NCI-H1105 (cell line): ENCODE measurements around the gene TCHP.
"Not testable (repeated sequence)": the region's sequence is repeated elsewhere in the genome, so short reads cannot be mapped to it uniquely, and the experiment has no call there.

Experiments used
- DNase-seq: peaks from one replicate; lab custom pipeline; 2025; lab: John Stamatoyannopoulos, UW

The TCHP gene, protein sequence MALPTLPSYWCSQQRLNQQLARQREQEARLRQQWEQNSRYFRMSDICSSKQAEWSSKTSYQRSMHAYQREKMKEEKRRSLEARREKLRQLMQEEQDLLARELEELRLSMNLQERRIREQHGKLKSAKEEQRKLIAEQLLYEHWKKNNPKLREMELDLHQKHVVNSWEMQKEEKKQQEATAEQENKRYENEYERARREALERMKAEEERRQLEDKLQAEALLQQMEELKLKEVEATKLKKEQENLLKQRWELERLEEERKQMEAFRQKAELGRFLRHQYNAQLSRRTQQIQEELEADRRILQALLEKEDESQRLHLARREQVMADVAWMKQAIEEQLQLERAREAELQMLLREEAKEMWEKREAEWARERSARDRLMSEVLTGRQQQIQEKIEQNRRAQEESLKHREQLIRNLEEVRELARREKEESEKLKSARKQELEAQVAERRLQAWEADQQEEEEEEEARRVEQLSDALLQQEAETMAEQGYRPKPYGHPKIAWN

DNA sequence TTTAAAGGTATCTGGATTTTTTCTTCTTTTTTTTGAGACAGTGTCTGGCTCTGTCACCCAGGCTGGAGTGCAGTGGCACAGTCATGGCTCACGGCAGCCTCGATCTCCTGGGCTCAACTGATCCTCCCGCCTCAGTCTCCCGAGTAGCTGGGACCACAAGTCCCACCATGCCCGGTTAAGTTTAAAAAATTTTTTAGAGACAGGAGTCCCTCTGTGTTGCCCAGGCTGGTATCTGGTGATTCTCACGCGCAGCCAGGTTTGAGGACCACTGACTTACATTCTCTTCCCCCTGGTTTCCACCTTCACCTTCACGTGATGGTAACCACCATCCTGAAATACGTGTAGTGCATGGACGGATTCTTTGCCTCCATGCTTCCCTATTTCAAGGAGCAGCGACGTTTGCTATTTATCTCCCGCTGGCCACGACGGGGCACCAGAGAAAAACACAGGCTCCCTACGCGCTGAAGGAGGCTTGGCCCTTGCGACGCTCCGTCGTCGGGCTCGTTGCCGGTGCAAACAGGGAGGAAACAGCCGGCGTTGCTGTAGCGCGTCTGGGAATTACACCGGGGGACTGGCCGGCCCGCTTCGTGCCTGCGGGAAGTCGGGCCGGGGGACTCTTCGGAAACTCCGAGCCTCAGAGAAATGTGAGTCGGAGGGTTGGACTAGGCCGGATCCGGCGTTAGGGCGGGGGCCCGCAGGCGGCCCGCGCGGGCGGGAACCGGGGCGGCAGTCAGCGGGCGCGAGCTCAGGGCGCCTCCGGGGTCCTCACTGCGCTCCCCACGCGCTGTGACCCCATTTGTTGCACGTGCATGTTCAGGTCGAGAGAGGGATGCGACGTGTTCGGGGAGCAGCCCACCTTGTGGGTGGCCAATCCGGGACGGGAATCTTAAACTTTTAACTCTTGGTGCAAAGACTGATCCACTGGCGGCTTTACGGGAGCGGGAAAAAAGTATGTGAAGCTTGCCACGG lies at the start of gene TCHP:
Gene TCHP, plus strand, starts transcription at position 492 of the 969 bp plus-strand sequence. CDS start 2,753 bp downstream, outside the sequence.
- peak; percentile 82 for DNase-seq

DNA sequence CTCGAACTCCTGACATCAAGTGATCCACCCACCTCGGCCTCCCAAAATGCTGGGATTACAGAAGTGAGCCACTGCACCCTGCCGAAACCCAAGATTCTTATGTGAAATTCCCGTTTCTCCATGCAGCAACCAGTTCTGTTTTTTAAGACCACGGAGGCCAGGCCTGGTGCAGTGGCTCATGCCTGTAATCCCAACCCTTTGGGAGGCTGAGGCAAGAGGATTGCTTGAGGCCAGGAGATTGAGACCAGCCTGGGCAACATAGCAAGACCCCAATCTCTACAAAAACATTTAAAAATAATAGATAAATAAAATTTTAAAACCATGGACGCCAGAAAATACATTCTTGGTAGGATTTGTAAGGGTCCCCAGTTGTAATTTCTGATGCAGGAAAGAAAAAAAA lies 49.6 kb upstream of the TCHP start:
- not testable (repeated sequence) for DNase-seq

DNA sequence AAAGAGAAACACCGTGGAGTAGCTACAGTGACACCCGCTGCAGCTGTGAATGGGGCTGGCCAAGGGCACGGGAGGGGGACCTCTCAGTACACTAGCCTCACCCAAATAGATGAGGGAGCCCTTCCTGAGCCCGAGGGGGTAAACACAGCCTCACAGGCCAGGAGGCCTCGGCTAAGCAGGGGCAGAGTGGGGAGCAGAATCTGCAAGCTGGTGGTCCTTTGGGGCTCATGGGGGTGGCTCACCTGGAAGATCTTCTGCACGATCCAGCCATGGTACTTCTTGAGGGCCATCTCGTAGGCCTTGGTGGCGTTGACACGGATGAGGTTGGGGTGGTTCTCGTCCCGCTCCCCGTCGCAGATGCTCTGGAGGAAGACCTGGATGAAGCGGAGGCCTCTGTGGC lies 44.7 kb upstream of the TCHP start:
- DNase-seq = no peak

DNA sequence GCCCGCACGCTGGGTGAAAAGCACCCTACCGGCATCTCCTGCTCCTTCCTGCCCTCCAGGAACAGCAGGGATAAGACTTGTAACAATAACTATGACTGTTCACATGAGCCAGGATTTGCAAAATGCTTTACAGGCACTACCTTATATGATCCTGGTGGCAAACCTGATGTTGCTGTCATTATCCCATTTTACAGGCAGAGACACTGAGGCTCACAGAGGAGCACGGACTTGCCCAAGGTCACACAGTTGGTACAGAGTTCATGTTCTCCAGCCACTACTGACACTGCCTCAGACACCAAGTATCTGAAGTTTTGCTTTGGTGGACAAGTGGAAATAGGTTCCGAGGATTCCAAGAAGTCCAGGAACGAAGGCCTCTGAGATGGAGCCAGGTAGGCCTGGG lies 42.4 kb upstream of the TCHP start:
- no peak for DNase-seq

DNA sequence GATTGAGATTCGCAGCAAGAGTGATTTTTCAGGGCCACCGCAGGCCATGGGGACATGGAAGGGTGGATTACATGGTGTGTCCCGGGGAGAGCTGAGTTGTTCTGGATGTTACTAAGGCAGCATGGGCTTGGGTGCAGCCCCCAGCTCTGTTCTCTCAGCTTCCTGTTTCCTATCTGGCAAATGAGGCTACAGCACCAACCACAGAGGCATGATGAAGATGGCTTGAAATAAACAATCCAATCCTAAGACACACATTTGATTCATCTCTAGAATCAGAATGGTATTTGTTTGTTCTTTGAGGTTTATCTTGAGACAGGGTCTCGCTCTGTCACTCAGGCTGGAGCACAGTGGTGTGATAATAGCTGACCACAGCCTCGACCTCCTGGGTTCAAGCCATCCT lies 41.3 kb upstream of the TCHP start:
- no peak for DNase-seq

DNA sequence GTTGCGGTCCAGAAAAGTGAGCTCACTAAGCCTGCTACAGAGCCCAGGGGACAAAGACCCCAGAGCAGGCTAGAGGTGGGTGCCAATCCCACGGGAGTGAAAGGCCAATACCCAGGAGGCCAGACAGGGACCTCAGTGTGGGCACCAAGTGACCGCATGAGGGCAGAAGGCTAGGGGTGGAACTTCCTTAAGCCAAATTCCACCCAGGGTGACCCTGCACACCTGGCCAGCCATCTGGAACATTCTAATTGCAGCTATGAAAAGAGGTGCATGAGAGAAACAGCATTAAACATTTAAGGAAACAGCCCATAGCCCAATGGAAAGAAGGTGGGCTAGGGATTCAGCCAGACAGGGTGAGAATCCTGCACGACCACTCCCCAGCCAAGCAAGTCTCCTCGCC lies 39.1 kb upstream of the TCHP start:
- no peak for DNase-seq

DNA sequence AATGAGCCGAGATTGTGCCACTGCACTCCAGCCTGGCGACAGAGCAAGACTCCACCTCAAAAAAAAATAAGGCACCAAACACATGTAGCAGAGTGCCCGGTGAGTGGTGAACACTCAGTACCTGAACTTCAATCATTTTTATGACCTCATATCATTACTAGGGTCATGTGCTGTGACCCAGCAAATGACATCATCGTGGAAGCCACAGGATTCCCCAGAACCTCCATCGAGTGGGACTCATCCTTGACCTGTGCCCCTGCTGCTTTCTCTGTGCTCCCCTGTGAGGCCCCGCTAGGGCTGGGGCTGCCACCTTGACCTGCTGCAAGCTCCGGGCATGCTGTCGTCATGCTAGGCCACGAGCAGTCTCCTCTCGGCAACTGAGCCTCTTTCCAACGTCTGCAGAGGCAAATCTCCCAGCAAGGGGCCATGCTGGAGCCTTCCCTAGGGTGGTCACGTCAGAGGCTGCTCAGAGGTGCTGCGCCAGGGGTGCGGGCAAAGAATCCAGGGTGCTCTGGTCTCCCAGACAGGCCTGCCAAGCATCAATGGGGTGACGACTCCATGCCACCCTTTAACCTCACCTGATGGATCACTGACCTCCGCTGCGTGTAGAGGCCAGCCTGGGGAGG lies 38.3 kb upstream of the TCHP start:
- DNase-seq = no peak

DNA sequence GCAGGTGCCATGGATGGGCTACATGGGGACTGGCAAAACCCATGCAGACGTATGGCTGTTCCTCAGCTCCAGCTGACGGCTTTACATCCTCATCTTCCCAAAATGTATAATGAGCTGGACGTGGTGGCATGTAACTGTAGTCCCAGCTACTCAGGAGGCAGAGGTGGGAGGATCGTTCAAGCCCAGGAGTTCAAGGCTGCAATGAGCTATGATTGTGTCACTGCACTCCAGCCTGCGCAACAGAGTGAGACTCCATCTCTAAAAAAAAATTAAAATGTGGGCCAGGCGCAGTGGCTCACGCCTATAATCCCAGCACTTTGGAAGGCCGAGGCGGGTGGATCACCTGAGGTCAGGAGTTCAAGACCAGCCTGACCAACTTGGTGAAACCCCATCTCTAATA lies 37.6 kb upstream of the TCHP start:
- DNase-seq = not testable (repeated sequence)

DNA sequence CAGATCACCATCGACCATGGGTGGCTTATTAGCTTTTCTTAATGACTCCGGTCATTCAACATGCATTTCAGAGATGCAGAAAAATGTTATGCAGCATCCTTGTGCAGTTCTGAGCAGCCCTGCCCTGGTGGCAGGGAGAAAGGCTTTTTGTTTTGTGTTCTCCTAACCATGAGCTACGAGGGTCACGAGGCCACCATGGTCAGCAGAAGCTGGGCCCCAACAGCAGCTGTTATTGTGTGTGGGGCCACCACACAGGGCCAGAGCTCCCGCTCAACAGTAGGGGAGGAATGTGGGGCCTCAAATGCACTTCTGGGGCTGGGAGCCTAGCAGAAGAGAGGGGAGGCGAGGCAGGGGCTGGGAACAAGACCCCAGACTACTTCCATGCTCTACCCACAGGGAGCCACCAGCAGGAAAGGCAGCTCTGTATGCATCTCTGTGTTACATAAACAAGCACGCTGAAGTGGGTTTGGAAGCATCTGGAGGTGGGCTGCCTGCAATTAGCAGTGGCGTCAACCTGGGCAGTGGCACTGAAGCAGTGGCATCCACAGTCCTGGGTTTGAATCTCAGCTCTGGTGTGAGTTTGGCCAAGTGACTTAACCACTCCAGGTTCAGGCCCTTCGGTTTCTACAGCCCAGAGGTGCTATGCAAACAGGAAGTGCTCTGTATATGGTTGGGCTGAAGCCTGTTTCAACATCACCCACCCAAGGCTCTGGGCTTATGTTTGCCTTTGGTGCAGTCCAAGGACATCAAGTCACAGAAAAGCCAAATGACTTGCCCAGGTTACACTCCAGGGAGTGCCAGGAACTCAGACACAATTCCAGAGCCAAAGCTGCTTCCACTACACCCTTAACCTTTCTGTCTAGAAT lies 36.0 kb upstream of the TCHP start:
- no peak for DNase-seq

DNA sequence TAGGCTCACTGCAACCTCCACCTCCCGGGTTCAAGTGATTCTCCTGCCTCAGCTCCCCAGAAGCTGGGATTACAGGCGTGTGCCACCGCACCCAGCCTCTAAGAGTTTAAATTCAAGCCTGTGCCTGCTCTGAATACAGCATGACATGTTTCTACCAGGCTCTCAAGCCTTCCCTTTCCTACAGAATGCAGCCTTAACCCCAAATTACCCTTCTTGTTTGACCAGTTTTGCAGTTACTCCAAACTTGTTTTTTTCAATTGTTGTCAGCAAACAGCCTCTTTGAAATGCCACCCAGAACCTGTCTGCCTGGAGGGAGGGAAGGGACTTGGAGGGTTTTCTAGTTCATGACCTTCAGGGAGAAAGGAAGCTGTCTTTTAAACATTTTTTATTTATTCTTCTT lies 35.2 kb upstream of the TCHP start:
- DNase-seq = no peak

DNA sequence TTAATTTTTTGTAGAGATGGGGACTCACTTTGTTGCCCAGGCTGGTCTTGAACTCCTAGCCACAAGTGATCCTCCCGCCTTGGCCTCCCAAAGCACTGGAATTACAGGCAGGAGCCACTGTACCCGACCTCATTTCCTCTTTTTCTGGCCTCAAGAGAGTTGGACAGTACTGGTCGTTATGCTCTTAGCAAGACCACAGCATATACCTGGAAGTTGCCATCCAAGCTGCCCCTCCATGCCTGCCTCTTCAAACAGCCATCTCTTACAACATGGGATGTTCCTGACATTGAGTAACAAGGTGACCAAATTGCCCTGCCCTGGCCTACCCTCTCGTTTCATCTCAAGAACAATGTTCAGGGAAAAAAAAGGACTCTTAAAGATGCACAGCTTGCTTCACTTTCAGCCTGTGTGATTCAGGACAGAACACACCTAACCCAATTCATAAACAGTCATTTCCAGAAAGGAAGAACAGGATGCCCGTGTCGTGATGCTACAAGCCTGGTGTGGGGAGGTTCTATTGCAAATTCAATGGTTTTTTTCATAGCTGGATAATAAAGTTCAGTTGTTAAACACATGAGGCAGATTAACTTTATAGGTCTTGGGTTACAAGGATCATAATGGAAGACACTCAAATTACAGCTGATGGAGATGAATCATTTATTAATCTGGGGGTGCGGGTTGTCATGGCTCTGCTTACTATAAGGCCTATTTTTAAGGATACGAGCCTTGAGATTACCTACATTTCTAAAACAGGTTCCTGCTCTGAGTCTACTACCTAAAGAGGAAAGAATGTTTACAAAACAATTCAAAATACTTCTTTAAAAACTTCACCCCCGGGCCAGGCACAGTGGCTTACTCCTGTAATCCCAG lies 31.7 kb upstream of the TCHP start:
- no peak for DNase-seq

DNA sequence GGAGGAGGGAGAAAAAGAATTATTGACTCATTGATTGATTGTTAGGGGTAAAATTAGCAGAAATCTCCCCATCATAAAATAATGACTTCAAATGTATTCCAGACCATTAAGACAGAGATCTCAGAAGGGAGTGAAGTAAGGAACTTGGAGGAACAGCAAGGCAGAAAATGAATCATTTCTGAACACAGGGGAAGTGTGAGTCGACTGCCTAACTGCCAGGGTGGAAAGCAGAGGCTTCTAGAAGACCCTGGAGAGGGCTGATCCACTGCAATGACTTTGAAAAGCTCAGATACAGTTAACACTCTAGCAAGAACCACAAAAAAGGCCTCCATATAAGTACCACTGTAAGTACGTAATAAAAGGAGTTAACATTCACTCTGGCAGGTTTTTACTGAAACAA lies 29.4 kb upstream of the TCHP start:
- no peak for DNase-seq

DNA sequence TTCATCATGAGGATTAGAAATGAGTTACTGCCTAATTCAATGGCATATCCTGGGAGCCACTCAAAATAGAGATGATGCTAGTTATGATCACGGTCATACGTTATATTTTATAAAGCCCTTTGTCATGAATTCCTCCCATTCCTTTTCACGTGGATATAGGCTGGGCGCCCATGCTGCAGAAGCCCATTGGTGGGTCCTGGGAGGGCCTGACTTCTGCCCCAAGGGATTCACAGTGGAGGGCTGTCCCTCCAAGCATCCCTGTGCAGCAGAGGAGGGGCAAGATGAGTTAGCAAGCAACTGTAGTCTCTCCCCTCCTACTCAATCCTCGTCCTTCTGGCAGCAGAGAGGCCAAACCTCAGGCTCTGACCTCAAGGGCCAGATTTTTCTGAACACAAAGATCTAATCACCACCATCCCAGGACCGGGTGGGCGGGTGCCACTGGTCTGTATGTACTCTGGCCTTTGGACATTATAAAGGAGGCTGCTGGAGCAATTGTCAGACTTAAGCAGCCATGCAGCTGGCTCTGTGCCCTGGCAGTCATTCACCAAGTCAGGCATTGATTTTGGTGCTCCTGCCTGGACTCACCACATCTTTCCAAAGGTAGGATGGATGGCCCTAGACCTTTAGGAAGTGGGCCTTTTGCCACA lies 28.3 kb upstream of the TCHP start:
- DNase-seq = no peak

DNA sequence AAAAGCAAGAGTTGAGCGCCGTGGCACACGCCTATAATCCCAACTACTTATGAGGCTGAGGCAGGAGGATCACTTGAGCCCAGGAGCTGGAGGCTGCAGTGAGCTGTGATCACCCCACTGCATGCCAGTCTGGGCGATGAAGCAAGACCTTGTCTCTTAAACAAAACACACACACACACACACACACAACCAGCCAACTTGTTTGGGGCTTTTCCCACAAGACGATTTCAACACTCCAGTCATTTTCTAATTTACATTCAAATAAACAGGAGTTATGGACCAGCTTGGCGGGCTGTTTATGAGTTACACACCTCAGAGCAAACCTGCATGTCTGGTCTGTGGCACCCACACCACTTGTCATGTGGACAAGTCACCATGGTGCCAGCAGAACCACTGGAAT lies 26.4 kb upstream of the TCHP start:
- DNase-seq = no peak

DNA sequence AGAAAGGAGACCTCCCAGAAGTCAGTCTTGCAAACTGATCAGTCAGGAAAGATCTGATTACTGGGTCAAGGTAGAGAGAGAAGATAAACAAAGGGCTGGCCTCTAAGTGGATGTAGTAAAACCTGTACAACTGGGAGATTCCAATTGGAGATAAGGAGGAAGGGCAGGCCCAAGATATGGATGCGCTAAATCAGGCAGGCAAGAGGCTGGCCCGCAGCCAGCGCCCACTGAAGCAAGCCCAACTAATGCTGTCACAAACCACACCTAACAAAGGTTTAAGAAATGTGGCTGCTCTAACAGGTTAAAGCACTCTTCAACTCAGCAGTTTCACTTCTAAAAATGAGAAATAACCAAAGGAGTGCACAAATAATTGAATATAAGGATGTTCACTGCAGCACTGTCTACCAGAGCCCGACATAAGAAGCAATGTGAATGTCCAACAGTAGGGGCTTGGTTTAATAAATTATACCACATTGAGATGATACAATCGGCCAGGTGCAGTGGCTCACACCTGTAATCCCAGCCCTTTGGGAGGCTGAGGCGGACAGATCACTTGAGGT lies 24.4 kb upstream of the TCHP start:
- peak; percentile 60 for DNase-seq

DNA sequence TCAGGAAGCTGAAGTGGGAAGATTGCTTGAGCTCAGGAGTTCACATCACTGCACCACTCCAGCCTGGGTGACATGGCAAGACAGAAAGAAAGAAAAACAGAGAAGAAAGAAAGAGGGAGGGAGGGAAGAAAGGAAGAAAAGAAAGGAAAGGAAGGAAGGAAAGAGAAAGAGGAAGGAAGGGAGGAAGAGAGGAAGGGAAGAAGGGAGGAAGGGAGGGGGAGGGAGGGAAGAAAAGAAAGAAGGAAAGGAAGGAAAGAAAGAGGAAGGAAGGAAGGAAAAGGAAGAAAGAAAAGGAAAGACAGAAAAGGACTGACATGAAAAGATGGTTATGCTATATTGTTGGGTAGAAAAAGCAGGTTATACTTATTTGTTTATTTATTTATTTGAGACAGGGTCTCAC lies 23.7 kb upstream of the TCHP start:
- DNase-seq = no peak

DNA sequence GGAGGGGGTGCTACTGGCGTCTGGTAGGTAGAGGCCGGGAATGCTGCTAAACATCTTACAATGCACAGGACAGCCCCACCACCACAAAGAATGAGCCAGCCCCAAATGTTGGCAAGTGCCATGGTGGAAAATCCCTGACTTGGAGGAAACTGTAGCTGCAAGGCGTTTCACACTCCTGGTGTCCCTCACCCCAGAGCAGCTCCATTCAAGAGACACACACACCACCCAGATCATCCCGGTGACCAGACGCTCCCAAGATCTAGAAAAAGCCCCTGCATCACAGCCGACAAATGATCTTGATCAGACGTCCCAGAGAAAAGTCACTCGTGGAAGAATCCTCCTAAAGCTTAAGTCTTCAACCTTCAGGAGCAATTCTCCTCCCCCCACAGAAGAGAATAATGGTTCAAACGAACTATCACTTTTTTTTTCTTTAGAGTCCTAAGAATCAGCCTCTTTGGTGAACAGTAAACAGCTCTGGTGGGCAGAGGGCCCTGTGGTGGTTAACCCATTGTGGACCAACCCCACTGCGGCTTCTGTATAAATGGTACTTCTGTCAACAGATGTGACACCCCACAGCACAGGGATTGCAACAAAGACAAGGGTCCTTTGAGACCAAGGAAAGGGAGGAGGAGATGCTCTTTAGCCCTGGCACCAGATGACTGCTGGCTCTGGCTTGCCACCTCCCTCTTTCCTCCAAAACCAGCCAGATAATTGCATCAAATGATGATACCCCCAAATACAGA lies 22.4 kb upstream of the TCHP start:
- no peak for DNase-seq

DNA sequence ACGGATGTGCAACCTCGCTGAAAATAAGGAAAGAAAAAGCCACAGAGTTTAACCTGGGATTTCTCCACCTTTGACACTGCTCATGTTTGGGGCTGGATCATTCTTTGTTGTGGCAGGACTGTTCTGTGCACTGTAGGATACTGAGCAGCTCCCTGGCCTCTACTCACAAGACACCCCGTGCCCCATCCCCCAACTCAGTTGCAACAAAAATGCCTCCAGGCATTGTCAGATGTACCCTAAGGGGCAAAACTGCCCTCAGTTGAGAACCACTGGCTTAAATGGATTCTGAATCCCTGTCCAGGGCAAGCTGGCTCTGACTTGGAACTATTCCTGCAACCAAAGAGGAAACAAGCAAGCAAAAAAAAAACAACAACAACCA lies 21.8 kb upstream of the TCHP start:
- no peak for DNase-seq

DNA sequence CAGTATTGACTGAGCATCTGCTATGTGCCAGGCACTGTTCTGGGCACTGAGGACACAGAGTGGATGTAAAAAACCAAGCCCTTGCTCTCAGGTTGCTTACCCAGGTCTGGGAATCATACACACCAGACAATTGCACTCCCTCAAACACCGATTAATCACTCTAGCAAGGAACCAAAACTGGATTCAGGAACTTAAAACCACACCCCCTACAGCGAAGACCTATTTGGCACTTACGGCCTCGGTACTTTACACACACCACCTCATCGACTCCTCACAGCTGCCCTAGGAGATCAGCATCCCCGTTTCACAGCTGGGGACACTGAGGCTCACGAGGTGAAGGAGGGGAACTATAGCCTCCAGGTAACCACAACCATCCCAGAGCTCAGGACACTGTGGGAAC lies 21.3 kb upstream of the TCHP start:
- DNase-seq = no peak
